Esophagus mucosa (tissue), 1 donor: ENCODE results near the gene TDG. TPM values are rescaled to one million over a fixed set of nuclear protein-coding genes. Genes with fewer than 3 reads are reported as not detected.
"Not testable (repeated sequence)": the region's sequence is repeated elsewhere in the genome, so short reads cannot be mapped to it uniquely, and the experiment has no call there.

Source experiments
- ATAC-seq: fragments of 200-7000 bp; cut with Tn5 transposase; one replicate; pipeline ENCODE4 v1.9.1; 2020
- total RNA-seq: library from RNA; stranded (reverse); gene quantifications from one replicate; pipeline ENCODE4 v1.2.4, GENCODE V29; 2023
- donor health status: DM: yes; HTN: yes; CAD: no.

The TDG gene
- total RNA-seq, 1 donor from 2014 or later: 20.4 TPM

DNA sequence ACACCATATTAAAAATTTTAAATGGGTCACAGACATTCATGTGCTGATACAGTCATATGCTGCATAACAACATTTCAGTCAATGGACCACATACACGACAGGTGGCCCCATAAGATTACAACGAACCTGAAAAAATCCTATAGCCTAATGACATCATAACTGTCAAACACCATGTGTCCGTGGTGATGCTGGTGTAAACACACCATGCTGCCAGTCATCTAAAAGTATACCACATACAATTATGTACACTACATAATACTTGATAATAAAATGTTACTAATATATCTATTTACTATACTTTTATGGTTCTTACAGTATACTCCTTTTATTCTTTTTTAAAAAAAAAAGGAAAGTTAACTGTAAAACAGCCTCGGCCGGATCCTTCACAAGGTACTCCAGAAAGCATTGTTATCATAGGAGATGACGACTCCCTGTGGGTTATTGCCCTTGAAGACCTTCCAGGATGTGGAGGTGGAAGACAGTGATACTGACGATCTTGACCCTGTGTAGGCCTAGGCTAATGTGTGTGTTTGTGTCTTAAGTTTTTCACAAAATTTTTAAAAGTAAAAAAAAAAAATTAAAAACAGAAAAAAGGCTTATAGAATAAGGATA is 5.0 kb upstream of the TDG start:
- ATAC-seq: no peak

DNA sequence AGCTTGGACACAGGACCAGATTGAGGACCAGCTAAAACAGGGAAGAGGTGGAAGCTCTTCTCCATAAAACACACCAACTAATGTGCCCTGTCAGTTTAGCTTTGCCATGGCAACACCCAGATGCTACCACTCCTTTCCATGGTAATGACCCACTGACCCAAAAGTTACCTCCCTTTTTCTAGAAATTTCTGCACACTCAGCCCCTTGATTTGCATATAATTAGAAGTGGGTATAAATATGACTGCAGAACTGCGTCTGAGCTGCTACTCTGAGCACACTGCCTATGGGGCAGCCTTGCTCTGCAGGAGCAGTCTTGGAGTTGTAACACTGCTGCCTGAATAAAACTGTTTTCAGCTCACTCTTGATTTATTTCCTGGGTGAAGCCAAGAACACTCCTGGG is 3.2 kb upstream of the TDG start:
- ATAC-seq: no peak

DNA sequence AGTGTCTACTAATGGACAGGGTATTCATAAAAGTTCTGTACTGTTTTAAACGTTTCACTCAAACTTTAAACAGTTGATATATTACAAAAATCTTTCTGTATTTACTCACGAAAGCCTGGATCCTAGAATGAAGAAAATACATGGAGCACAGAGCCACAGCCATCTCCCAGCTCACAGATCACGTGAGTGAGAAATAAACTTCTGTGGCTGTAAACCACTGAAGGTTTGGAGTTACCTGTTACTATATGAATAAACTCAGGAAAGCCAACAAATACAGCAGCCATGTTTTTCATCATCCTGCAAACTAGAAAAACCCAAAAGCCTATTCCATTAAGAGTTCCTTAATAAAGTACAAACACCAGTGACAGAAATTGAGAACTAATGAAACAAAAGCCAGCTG is 867 bp upstream of the TDG start:
- ATAC-seq: no peak

DNA sequence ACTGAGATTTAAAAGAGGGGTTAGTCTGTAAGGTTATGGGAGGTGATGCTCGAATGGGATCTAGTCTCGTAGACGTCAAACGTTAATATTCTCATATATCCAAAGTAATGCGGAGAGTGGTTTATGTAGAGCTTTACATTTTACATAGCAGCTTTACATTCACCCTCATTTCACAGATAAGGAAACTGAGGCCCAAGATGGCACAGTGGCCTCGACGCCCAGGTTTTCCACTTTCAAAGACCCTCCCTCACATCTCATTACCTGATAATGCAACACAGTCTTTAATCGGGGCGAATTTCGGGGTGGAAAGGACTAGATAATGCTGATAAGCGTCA is 450 bp upstream of the TDG start:
- no peak for ATAC-seq

DNA sequence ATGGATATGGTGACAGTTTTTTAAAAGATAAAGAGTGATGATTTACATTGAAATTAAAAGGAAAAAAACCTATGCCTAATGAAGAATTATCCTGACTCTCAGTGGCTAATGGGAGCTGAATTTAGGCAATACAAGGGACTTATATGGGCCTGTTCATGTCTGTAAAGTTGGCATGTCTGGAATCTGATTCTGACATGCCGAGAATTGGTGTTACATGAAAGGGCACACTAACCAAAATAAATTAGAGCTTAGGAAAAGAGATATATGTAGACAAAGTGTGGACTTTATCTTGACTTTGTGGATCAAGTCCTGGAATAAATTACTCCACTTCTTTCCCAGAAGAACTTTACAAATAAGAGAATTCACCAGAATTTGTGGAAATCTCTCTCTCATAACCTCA is 1.1 kb downstream of the TDG start:
- no peak for ATAC-seq

DNA sequence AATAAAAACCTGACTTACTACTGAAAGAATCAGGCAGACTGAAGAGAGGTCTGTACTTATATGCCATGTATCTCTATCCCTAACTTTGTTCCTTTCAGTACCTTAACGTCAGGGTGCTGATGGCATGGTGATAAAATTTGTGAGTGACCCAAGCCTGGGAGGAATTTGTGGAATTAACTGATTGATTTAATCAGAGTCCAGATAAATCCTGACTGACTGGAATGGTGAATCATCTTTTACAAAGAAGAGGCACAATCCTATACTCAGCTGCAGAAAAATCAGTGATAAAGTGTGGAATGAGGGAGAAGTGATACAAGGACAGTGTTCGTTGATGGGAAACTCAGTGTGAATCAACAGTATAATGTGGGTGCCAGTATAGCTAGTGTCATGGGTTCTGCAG is 3.7 kb downstream of the TDG start:
- no peak for ATAC-seq

DNA sequence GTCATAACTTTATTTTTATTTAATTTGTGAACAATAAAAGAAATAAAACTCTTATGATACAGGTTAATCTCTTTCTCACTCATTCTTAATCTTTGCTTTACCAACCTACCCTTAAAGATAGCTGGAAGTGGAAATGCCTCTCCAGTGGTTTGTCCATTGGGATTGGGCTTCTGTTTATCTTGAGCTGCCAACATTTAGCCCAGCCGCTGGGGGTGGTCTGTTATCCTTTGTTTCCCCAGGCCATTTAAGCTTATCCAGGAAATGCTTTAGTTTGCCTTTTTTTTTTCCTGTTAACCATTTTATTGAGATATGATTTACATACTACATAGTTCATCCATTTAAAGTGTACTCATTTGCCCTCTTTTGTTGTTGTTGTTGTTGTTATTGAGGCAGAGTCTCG is 8.2 kb downstream of the TDG start:
- no peak for ATAC-seq

DNA sequence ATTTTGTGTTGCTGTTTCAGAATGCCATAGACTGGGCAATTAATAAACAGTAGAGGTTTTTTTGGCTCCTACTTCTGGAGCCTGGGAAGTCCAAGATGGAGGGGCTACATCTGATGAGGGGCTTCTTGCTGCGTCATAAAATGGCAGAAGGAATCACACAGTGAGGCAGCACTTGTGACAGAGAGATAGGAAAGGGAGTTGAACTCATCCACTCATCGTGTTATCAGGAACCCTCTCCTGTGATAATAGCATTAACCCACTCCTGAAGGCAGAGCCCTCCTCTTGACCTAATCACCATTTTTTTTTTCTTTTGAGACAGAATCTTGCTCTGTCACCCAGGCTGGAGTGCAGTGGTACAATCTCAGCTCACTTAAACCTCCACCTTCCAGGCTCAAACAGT is 9.7 kb downstream of the TDG start:
- no peak for ATAC-seq

DNA sequence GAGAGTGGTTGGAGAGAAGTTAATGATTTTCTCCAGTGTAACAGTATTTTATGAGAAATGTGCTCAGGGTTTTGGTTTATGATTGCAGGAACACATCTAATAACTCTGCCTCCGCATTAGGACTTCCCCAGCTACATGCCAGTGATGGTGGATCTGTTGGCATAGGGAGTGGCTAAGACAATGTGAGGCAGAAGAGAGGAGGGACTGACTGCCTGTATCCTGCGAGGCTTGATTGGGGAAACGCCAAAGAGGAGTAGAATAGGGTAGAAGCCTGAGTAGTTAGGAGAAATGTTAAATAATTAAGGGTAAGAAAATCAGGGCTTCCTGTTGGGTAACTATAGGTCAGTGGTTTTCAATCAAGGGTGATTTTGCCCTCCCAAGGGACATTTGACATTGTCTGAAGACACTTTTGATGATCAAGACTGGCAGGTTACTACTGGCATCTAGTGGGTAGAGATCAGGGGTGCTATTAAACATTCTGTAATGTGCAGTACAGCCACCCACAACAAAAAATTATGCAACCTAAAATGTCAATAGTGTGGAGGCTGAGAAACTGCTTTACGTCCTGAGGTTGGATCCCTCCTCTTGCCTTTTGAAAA is 12.8 kb downstream of the TDG start:
- ATAC-seq: no peak

DNA sequence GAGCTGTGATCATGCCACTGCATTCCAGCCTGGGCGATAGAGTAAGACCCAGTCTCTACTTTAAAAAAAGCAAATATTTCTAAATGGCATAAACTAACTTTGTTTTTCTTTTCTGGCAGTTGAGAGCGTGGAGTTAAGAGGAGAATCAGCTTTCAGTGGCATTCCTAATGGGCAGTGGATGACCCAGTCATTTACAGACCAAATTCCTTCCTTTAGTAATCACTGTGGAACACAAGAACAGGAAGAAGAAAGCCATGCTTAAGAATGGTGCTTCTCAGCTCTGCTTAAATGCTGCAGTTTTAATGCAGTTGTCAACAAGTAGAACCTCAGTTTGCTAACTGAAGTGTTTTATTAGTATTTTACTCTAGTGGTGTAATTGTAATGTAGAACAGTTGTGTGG is 21.2 kb downstream of the TDG start:
- ATAC-seq: no peak

DNA sequence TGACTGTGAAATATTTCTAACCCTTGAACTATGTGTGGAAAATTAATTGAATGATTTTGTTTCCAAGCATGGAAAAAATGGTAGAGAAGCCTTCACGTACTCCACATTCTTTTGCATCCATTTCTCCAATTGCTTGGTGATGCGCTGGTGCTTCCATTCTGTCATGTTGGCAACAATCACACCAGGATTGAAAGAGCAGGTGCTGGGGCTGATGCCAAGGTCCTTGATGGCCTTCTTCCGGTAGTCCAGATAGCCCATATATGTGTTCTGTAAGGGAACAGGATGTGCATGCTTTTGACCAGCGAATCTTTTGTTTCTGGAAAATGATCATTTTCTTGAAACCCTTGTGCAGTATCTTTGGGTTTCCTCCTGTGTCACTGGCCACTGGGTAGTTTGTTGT is 28.6 kb downstream of the TDG start:
- ATAC-seq: no peak

DNA sequence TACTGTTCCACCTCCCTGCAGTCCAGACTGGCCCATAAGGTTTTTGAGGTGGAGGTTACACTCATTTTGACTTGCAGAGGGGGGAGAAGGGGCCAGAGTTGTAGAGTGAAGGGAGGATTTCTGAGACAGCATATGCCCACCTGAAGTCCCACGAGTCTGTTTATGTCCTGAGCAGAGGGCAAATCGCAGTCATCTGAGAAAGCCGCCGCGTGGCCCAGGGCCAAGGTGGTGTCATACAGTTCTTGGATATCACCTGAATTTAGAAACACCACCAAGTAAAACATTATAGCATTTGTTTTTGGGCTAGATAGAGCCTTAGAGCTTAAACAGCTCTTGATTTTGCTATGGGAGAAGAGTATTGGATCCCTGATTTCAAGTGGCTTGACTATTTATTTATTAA is 30.9 kb downstream of the TDG start:
- ATAC-seq: no peak

DNA sequence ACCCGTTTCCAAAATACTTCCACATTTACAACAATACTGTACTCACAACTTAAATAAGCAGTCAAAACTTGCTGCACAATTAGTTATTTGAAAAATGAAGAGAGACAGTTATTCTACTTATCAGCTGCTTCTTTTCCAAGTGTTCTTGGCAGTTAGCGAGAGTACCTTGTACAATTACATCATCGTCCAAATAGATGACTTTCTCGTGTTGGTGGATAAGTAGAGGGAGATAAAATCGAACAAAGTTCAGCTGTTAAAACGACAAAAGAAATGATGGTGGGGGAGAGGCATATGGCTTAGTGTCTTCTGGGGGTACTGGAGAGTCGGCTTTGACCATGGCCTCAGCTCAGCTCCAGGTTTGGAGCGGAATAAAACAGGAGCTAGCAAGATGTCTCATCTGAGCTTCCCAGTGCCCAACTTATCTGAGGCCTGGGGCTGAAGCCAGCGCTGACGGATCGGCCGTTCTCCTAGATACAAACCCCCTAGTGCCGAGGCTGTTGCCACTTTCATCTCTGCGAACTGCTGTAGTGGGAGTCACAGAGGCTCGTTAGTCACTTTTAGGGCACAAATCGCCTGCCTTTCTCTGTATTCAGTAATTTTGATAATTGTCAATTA is 31.7 kb downstream of the TDG start:
- no peak for ATAC-seq

DNA sequence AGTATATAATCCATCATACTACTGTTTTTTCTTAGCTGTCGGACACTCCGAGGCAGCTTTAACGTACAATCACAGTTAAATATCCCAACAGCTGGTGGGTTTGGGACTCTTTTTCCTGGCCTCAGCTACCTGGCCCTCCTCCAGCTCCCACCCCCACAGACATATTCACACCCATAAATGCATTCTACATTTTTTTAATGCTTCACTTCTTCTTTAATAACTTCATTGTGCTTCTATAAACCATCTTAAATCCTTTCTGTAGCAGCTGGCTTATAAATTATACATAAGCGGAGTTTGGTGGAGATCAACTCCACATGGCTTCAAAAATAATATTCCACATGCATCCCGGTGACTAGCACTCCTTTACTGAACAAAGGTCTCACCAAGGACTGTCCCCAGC is 33.3 kb downstream of the TDG start:
- no peak for ATAC-seq

DNA sequence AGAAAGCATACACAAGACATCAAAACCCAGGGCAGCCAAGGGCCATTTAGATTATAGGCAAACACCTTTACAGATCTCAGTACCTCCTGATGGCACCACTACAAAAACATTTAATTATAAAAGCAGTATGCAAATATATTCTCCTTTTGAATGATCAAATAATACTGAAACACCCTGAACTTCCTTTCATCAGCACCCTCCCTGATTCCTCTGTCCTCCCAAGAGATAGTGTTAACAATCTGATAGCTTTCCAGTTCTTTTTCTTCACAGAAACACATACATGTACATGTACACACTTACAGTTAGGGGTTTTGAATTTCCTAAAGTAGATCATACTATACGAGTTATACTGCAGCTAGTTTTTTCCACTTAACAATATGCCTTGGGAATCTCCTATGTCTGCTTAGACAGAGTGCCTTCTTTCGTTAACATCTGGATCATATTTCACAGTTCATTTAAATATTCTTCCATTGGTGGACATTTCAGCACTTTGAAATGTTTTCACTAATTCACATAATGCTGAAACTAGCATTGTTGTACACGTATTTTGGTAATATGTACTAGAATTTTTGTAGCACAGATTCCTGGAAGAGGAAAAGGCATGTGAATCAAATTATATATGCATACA is 35.2 kb downstream of the TDG start:
- ATAC-seq: no peak

DNA sequence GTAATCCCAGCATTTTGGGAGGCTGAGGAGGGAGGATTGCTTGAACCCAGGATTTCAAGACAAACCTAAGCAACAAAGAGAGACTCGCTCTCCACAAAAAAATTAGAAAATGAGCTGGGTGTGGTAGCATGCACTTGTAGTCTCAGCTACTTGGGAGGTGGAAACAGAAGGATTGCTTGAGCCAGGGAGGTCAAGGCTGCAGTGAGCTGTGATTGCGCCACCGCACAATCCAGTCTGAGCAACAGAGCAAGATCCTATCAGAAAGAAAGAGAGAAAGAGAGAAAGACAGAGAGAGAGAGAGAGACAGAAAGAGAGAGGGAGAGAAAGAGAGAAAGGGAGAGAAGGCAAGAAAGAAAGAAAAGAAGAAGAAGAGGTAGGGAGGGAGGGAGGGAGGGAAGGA is 37.0 kb downstream of the TDG start:
- ATAC-seq: no peak

DNA sequence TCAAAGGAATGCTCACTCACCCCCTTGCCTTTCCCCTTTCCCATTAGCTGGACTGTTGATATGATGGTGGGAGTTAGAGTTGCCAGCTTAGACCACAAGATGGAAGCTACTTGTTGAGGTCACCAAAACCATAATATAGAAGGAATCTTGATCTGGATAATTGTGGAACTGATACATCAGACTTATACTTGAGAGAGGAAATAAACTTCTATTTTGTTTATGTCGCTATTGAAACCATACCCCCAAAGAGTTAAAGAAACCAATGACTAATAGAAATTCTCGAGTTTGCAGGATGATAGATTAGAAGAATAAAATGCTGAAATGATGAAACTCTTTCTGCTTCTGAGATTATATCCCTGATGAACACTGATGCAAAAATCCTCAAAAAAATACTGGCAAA is 37.9 kb downstream of the TDG start:
- no peak for ATAC-seq

DNA sequence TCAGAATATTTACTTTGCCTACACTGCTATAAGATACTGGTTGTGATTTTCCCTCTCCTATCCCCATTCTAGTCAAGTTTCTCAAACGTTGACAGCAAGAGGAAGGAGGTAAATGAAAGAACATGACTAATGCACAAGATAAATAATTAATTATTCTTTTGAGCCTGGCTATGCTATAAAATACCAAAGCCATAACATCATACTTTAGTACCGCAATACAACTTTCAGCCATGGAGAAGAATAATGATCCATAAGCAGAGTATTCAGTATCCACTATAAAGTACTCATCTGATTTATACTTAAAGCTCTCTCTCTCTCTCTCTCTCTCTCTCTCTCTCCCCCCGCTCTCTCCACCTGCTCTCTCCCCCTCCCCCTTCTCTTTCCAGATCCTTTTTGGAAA is 41.3 kb downstream of the TDG start:
- peak; percentile 80 for ATAC-seq

DNA sequence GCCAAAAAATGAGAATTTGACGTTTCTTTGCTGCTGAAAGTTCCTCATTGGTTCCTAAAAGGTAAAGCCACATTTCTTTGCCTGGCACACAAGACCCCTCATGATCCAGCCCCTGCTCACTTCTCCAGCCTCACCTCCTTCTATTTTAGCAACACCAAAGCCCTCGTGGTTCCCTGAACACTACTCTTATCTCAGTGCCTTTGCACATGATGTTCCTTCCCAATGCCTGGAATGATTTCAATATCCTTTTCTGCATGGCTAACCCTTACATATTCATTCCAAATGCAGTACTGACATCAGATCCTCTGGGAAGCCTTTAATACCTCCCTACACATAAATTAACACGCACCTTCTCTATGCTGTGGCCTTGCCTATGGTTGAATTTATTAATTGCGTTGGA is 44.4 kb downstream of the TDG start:
- ATAC-seq: no peak

DNA sequence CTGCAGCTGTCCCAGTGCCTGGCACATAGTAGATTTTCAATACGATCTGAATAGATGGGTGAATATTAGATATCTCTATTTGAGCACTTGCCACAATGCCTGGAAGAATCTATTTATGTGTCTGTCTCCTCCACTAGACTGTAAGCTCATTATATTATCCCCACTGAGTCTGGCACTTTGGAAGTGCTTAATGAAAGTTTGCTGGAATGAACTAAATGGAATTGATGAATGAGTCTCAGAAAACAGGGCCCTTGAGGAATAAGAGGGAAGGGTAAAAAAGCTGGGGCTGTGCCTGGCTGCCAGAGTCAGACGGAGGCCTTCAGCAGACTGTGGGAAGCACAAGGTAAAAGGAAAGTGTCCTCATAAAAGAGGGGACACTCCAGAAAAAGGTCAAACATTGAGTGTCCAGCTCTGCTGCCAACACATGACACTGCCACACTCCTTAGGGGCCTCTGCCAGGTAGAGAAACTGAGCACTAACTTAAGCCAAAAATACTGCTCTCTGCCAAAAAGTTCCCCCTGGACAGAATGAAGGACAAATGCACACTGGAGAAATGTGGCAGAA is 45.0 kb downstream of the TDG start:
- ATAC-seq: no peak

DNA sequence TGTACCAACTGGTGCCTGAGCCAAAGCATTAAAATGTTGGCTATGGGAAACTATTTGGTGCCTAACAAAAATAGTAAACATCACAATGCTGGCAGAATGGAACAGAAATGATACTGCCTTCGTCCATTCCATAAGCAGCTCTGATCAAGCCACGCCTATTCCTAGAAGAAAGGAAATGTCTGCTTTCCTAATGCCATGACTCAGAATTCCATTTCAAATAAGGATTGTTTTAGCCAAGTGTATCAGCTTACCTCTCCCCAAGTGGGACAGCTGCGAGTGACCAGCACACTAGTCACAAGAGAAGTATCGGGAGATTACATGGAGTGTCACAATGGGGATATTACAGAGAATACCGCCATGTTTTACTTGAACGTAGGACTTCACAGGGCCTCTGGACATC is 45.6 kb downstream of the TDG start:
- peak; percentile 87 for ATAC-seq

DNA sequence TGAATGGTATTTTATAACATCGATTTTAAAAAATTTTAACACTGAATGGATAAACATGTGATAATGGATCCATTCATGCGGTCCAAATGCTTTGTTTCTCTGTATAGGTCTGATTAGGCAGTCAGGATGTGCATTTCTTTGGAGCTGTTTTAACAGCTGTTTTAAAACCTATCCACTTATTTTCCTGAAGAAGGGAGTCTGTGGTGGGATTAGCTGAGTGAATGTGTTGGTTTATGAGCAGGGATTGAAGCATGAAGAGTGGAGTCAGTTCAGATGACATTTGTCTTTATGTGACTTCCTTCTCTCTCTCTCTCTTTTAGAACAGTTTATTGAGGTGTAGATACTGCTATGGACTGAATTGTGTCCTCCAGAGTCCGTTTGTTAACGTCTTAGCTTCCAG is 46.7 kb downstream of the TDG start:
- ATAC-seq: no peak

DNA sequence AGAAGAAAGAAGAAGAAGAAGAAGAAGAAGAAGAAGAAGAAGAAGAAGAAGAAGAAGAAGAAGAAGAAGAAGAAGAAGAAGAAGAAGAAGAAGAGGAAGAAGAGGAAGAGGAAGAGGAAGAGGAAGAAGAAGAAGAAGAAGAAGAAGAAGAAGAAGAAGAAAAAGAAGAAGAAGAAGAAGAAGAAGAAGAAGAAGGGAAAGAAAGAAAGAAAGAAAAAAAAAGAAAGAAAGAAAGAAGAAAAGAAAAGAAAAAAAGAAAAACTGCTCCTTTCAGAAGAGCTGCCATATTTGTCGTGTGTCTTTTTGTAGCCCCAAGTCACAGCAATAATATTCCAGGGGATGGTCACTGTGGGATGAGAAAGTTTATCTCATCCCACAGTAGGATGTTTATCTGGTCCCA is 56.2 kb downstream of the TDG start:
- not testable (repeated sequence) for ATAC-seq

DNA sequence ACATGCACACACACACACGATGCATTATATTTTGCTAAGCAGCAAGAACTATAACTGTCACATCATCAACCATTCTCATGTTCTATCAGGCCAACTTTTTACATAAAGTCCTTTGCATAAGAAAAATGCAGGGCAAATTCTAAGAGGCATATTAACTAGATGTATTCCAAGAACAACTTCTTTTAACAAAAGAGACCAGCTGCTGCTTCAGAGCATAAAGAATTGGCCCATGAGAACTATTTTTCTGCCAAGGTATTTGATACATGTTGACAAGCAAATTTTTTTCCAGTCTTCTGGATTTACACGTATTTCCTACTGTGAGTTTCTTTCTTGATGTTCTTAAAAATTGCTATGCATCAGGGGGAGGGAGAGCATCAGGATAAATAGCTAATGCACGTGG is 57.1 kb downstream of the TDG start:
- no peak for ATAC-seq
